KOPT-K1 (cell line): ENCODE data around the gene SEMA4A.

ENCODE experiments used
- H3K27ac ChIP-seq: fragments of 200-600 bp; sonication (generic); 2 replicates; pipeline ENCODE4 v1.5.1; 2016; ENCODE audit warnings: antibody characterized with exemption, mild to moderate bottlenecking, low read depth, low read length; ENCODE audit not compliant: poor library complexity, severe bottlenecking
- H3K36me3 ChIP-seq: fragments of 200-600 bp; sonication (generic); 2 replicates; pipeline ENCODE4 v1.5.1; 2017; ENCODE audit warnings: antibody characterized with exemption, mild to moderate bottlenecking, low read length, moderate library complexity; ENCODE audit not compliant: insufficient read depth
- H3K9me3 ChIP-seq: fragments of 200-600 bp; sonication (generic); 2 replicates; pipeline ENCODE4 v1.5.1; 2017; ENCODE audit warnings: antibody characterized with exemption, low read length, mild to moderate bottlenecking; ENCODE audit not compliant: insufficient read depth, poor library complexity, severe bottlenecking

SEMA4A gene

DNA sequence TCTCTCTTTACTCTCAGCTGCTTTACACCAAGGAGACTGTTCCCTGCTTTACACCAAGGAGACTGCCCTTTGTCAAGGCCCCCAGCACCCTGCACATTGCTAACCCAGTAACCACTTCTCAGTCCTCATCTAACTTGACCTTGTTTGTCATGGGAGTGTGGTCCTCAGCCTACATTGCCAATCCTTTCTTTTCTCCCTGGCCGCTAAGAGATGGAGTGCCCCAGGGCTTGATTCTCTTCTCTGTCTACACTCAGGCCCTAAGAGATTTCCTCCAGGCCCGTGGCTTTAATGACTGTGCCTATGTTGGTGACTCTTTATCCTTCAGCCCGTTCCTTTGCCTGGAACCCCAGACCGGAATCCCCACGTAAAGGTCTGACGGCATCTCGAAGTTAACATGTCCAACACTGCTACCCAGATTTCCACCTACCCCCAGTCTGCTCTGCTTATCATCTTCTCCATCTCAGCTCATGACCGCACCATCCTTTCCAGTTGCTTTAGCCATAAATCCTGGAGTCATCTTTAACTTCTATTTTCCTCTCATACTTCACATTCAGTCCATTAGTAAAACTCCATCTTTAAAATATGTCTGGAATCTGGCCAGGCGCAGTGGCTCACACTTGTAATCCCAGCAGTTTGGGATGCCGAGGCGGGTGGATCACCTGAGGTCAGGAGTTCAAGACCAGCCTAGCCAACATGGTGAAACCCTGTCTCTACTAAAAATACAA is 9.5 kb upstream of the SEMA4A start:
- Histone ChIP-seq H3K9me3 (no peaks in the 10 kb centered on the region), H3K27ac (no peak overlapping the region), H3K36me3 (no peaks in the 10 kb centered on the region)

DNA sequence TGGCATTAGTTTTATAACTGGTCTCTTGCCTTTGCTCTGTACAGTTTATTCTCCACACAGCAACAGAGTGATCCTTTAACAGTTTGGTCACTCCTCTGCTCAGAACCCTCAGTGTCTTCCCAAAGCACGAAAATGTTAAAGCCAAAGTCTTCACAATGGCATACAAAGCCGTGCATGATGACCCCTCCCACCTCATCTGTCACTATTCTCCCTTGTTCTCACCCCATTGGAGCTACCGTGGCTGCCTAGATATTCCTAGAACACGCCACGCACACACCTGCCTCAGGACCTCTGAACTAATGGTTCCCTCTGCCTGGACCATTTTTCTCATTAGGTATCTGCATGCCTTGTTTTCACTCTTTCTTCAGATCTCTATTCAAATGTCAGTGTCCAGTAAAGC is 8.6 kb upstream of the SEMA4A start:
- H3K36me3 ChIP-seq, result no peaks in the 10 kb centered on the region
- no peak overlapping the region for H3K27ac ChIP-seq
- no peaks in the 10 kb centered on the region for H3K9me3 ChIP-seq

DNA sequence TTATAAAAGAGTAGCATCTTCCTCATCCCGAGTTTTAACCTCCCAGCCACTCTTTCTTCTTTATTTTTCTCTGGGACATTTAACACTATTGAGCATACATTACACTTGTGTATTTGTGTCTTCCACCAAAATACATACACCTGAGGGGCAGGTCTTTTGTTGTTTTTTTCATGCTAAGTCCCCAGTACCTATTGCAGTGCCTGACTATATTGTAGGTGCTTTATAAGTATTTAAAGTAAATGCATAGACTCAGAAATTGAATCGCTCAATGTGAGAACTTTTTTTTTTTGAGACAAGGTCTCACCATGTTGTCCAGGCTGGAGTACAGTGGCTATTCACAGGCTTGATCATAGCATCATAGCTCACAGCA is 7.8 kb upstream of the SEMA4A start:
- Histone ChIP-seq H3K9me3 (no peaks in the 10 kb centered on the region), H3K27ac (no peak overlapping the region)

GRCh38 chr1:156146020-156146768 is 7.2 kb upstream of the SEMA4A start:
- Histone ChIP-seq H3K27ac (peak overlapping the region; percentile 68), H3K9me3 (no peaks in the 10 kb centered on the region), H3K36me3 (no peaks in the 10 kb centered on the region)

More for the DNA sequence above, 7.8 kb upstream of the SEMA4A start:
- no peaks in the 10 kb centered on the region for H3K36me3 ChIP-seq

- Histone ChIP-seq H3K36me3 (no peaks in the 10 kb centered on the region), H3K27ac (peak overlapping the region; percentile 68), H3K9me3 (no peaks in the 10 kb centered on the region)
Measured at GRCh38 chr1:156146769-156147405, 6.5 kb upstream of the SEMA4A start.

DNA sequence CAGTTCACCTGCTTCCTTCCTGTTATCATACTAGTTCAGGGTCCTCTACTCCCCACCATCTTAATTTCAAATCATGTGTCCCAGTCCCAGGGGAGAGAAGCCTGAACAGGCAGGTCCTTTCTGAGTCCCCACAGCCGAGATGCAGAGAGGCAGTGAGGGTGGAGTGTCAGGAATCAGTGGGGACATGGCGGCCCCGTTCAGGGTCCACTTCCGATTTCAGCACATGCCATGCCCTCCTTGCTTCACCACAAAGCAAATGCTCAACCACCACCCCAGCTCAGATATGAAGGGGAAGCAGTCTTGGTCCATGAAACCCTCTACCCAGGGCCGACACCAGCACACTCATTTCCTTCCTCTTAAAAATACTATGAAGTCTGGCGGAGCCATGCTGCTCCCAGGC is 5.2 kb upstream of the SEMA4A start:
- H3K9me3 ChIP-seq, result no peaks in the 10 kb centered on the region
- H3K36me3 ChIP-seq, result no peaks in the 10 kb centered on the region
- H3K27ac ChIP-seq, result peak overlapping the region; percentile 43

DNA sequence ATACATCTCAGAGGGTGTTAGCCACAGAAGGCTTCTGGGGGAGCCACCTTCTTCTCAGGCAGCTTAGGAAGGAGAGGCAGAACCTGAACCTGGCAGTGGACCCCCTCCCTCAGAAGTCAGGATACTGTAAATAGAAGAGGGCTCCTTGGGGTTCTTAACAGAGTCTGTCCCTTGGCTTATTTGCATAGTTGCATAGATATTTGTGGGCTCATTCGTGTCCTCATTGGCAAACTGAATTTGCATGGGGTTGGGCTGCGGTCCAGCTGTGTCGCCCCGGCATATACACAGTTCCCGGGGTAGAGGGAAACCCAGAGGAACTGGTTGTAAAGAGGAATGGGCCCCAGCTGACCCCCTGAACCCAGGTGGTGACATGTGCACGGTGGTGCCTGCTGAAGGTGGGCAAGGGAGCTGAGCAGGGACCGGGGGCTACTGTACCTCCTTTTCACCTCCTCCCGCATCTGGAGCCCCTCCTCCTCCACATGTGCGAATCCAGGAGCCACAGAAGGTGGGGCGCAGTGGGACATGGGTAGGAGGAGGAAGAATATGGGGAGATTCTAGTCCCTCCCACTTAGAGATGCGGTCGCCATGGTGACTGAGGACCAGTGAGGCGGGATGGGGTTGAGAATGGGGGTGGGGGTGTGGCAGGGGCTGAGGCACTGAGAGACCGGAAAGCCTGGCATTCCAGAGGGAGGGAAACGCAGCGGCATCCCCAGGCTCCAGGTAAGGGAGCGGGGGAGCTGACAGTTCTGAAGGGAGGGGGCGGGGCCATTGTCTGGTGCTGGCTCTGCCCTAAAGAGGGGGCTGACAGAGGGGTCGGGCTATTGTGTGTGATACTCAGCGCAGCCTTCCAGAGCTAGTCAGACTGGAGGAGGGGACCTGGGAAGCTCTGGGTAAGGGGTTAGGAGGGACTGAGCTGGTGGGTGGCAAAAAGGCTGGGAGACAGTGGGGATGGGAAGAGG is 3.7 kb upstream of the SEMA4A start:
- H3K9me3 ChIP-seq, result no peaks in the 10 kb centered on the region
- no peak overlapping the region for H3K27ac ChIP-seq
- H3K36me3 ChIP-seq, result no peaks in the 10 kb centered on the region

DNA sequence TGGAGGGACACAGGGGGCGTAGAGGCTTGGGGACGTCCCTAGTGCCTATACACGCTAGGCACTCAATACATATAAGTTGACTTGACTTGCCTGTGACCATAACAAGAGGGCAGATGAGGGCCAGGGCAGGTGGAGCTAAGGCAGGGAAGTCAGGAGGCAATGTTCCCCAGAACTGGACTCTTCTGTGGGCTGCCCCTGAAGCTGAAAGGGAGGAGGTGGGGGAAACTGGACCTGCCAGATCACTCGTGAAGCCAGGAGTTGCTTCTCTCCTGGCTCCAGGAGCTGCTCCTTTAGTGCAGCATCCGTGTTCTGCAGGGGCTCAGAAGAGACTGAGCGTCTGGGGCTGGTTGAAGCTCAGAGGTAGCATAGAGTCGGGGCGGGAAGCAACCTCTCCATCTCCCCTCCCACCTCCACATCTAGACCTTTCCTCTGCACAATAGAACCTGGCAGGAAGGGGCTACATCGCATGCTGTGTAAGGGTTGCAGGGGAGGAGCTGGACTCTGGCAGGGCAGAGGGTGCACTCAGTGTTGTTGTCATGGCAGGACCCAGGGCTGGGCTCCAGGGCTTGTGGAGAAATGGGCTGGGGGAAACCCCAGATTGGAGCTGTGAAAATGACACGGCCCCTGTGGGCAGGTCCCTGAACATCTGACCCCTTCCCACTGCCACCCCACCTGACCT is 2.9 kb upstream of the SEMA4A start:
- Histone ChIP-seq H3K36me3 (no peaks in the 10 kb centered on the region), H3K27ac (no peak overlapping the region), H3K9me3 (no peaks in the 10 kb centered on the region)

DNA sequence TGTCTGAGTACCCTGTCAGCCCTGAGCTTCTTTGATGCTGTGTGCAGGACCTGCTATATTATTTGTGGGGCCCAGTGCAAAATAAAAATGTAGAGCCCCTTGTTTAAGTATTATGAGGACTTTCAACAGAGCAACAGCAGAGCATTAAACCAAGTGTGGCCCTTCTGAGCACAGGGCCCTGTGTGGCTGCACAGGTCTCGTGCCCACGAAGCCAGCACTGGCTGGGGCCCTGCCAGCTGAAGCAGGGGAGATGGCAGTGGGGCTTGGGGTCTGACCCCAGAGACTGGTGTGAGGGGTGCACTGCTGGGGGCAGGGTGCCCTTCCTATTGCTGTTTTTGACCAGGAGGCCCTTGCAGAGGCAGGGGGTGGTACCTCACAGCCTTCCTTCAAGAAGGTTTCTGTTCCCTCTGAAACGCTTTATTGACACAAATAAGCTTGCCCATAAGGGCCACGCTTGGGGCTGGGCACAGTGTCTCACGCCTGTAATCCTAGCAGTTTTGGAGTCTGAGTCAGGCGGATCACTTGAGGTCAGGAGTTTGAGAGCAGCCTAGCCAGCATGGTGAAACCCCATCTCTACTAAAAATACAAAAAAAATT is 2.2 kb upstream of the SEMA4A start:
- Histone ChIP-seq H3K36me3 (no peaks in the 10 kb centered on the region), H3K9me3 (no peaks in the 10 kb centered on the region), H3K27ac (no peak overlapping the region)

- Histone ChIP-seq H3K27ac (no peak overlapping the region), H3K36me3 (no peaks in the 10 kb centered on the region)
Measured at GRCh38 chr1:156152628-156153027, 757 bp upstream of the SEMA4A start.

DNA sequence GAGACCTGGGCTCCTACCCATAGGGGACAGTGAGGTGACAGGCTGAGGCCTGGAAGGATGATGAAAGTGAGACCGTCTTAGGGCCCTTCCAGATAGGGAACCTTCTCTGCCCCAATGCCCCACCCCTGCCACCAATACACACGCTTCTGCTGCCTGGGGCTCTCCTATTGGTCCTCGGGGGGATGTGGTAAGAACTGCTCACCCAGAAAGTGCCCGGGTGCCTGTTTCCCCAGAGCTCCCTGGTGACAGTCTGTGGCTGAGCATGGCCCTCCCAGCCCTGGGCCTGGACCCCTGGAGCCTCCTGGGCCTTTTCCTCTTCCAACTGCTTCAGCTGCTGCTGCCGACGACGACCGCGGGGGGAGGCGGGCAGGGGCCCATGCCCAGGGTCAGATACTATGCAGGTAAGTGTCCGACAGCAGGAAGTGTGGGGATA is 948 bp downstream of the SEMA4A start:
- no peaks in the 10 kb centered on the region for H3K36me3 ChIP-seq
- H3K27ac ChIP-seq, result peak overlapping the region; percentile 56
- no peaks in the 10 kb centered on the region for H3K9me3 ChIP-seq

More at GRCh38 chr1:156152628-156153027, 757 bp upstream of the SEMA4A start:
- H3K9me3 ChIP-seq, result no peaks in the 10 kb centered on the region

DNA sequence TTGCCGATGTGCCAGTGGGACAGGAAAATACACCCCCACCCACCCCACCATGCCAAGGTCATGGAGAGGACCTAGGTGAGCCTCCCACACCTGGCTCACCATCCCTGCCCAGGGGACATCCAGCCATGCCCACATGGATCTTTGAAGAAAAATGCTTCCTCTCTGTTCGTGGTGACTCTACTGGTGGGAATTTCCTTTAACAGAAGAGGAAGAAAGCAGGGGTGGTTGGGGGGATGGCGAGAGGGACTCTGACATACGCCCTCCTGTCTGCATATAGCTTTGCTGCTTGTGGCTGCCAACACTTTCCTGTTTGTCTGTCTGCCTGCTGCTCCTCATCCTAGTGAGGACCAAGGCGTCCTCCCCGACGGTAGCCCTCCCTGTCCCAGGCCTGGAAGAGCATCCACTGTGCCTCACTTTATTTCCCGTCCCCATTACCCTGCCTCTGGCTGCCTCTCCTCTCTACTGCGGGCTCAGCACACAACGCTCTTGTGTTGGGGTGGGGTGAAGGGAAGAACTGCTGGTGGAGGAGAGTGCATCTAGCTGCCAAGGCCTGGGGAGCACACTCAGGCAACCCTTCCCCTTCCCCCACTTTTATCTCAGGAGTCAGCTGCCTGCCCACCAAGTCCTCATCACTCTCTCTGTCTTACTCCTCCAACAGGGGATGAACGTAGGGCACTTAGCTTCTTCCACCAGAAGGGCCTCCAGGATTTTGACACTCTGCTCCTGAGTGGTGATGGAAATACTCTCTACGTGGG is 2.5 kb downstream of the SEMA4A start:
- H3K27ac ChIP-seq, result peak overlapping the region; percentile 56
- no peaks in the 10 kb centered on the region; the same call in 1 of the 2 replicates for H3K36me3 ChIP-seq

DNA sequence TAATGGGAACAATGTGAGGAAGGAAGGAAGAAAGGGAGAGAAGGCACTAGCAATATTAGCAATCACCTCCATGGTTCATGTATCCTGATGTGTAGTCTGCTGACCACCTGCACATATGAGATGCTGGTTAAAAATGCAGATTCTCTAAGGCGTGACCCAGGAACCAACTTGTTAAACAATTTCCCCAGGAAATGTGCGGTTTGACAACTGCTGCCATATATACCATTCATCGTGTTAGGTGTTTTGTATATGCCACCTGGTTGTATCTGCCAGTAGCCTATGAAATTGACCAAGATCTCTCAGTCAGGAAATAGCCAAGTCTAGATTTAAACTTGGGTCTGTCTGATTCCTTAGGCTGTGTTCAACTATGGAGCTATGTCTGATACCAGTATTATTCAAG is 4.1 kb downstream of the SEMA4A start:
- no peak overlapping the region for H3K27ac ChIP-seq
- no peaks in the 10 kb centered on the region; the same call in 1 of the 2 replicates for H3K36me3 ChIP-seq
- no peaks in the 10 kb centered on the region for H3K9me3 ChIP-seq

More for the DNA sequence above, 2.5 kb downstream of the SEMA4A start:
- no peaks in the 10 kb centered on the region for H3K9me3 ChIP-seq
